GM12878 (cell line): ENCODE measurements around the gene ZBTB38. TPM values are rescaled to one million over a fixed set of nuclear protein-coding genes. Genes with fewer than 3 reads are reported as not detected.
A peak's percentile ranks its signal among the peaks of the same experiment; 100 is the strongest.

Experiments
- ATAC-seq: fragments of 200-7000 bp; cut with Tn5 transposase; 3 replicates; pipeline ENCODE4 v1.9.1; 2020; ENCODE audit warnings: mild to moderate bottlenecking, moderate library complexity
- BruUV-seq: library from RNA; stranded (reverse); fragments of 400-500 nt; replicated peaks from 2 replicates; lab custom pipeline; 2021; lab: Mats Ljungman, UMichigan
- CTCF ChIA-PET: fragments of 300-600 bp; sonication (Branson Sonifier 250); formaldehyde crosslinking; extraction: SDS; loops from one replicate; lab custom pipeline; 2021; ENCODE audit warnings: inconsistent platforms; lab: Yijun Ruan, JAX
- POLR2A ChIA-PET: fragments of 350-600 bp; formaldehyde crosslinking; extraction: SDS; loops from one replicate; lab custom pipeline; 2021; ENCODE audit warnings: inconsistent platforms; lab: Charles Lee
- RAD21 ChIA-PET: fragments of 300-600 bp; sonication (Branson Sonifier 250); formaldehyde crosslinking; loops from one replicate; lab custom pipeline; 2023; ENCODE audit warnings: antibody characterized with exemption; ENCODE audit not compliant: unreplicated experiment; lab: Charles Lee
- SMC1A ChIA-PET: fragments of 300-600 bp; sonication (Branson Sonifier 250); formaldehyde crosslinking; loops from one replicate; lab custom pipeline; 2023; ENCODE audit not compliant: unreplicated experiment, uncharacterized antibody; lab: Charles Lee
- DNase-seq: peaks from one replicate; pipeline ENCODE4 v3.0.0-alpha.2; 2011; ENCODE audit warnings: low read depth, low spot score
- FAIRE-seq: peaks from 3 replicates; lab custom pipeline; 2011; peaks lifted over from hg19 to GRCh38; lab: Jason Lieb, UNC
- H2AFZ ChIP-seq: 2 replicates; pipeline ENCODE4 v1.6.0; 2011; ENCODE audit warnings: low read depth, low read length, control low read depth; ENCODE audit not compliant: control insufficient read depth
- H3K27ac ChIP-seq: 2 replicates; pipeline ENCODE4 v1.5.1; 2011; ENCODE audit warnings: control low read depth; ENCODE audit not compliant: control insufficient read depth, insufficient read depth
- H3K27me3 ChIP-seq, 2 experiments: replicated peaks in 1 of 2; 2 replicates each; pipeline versions ENCODE4 v1.6.0 to v1.6.1; 2011; ENCODE audit warnings: low read length in 1 of 2; ENCODE audit not compliant: control insufficient read depth in 2 of 2, insufficient read depth in 2 of 2
- H3K36me3 ChIP-seq, 2 experiments: 2 replicates each; pipeline ENCODE4 v1.5.1; 2011; ENCODE audit warnings: low read length in 1 of 2; ENCODE audit not compliant: control insufficient read depth in 2 of 2, insufficient read depth in 2 of 2
- H3K4me1 ChIP-seq: 2 replicates; pipeline ENCODE4 v1.6.1; 2011; ENCODE audit warnings: mild to moderate bottlenecking, low read length, moderate library complexity, mixed read lengths; ENCODE audit not compliant: control insufficient read depth, insufficient read depth
- H3K4me2 ChIP-seq: 2 replicates; pipeline ENCODE4 v1.6.0; 2011; ENCODE audit warnings: control low read depth; ENCODE audit not compliant: control insufficient read depth, insufficient read depth
- H3K4me3 ChIP-seq: fragments of 200-600 bp; sonication (generic); 2 replicates; pipeline ENCODE4 v1.5.1; 2016
- H3K79me2 ChIP-seq: 2 replicates; pipeline ENCODE4 v1.6.0; 2011; ENCODE audit warnings: low read length; ENCODE audit not compliant: control insufficient read depth, insufficient read depth
- H3K9ac ChIP-seq: 2 replicates; pipeline ENCODE4 v1.8.0; 2011; ENCODE audit warnings: low read length, control low read depth, mixed read lengths; ENCODE audit not compliant: control insufficient read depth, insufficient read depth
- H3K9me3 ChIP-seq: replicated peaks from 3 replicates; pipeline ENCODE4 v1.5.1; 2011; ENCODE audit warnings: mild to moderate bottlenecking, low read length; ENCODE audit not compliant: control insufficient read depth, insufficient read depth
- H4K20me1 ChIP-seq: 2 replicates; pipeline ENCODE4 v1.6.0; 2011; ENCODE audit not compliant: control insufficient read depth, insufficient read depth
- CBX3 ChIP-seq: fragments of 200-600 bp; sonication (generic); IDR thresholded peaks from 2 replicates; pipeline ENCODE4 v1.6.1; 2016; ENCODE audit warnings: low read depth, borderline replicate concordance
- FOS ChIP-seq: IDR thresholded peaks from 3 replicates; pipeline ENCODE4 v1.6.1; 2011; ENCODE audit warnings: borderline replicate concordance; ENCODE audit not compliant: insufficient read length; ENCODE audit errors: extremely low read depth
- HSF1 ChIP-seq: fragments of 150-350 bp; IDR thresholded peaks from 2 replicates; pipeline ENCODE4 v1.6.1; 2014; ENCODE audit warnings: mild to moderate bottlenecking, low read depth, low read length
- JUND ChIP-seq: IDR thresholded peaks from 2 replicates; pipeline ENCODE4 v1.6.1; 2012; ENCODE audit warnings: low read depth, mild to moderate bottlenecking, low read length, improper control_type of control experiment, moderate library complexity
- PKNOX1 ChIP-seq: fragments of 450-650 bp; IDR thresholded peaks from 2 replicates; pipeline ENCODE4 v1.6.1; 2016; ENCODE audit warnings: mild to moderate bottlenecking
- RAD21 ChIP-seq: IDR thresholded peaks from 2 replicates; pipeline ENCODE4 v1.6.1; 2011; ENCODE audit warnings: mild to moderate bottlenecking, low read depth, low read length, moderate library complexity; ENCODE audit not compliant: insufficient read depth
- RAD51 ChIP-seq: fragments of 450-650 bp; IDR thresholded peaks from 2 replicates; pipeline ENCODE4 v1.6.1; 2016; ENCODE audit warnings: moderate library complexity, mild to moderate bottlenecking, inconsistent platforms
- TBL1XR1 ChIP-seq: IDR thresholded peaks from 2 replicates; pipeline ENCODE4 v1.6.1; 2012; ENCODE audit warnings: low read depth, low read length, improper control_type of control experiment
- WGBS: methylation state at CpG from one replicate; pipeline ENCODE4 v1.1.6; 2016; ENCODE audit warnings: low lambda C conversion rate; ENCODE audit not compliant: insufficient replicate concordance, insufficient coverage; ENCODE audit errors: missing lambda C conversion rate; 5-methylcytosine and 5-hydroxymethylcytosine counted together
- in situ Hi-C: fragments of 300-500 bp; cut with MboI; formaldehyde crosslinking; loops from 9 replicates; pipeline ENCODE4 v1.14.3; 2018; ENCODE audit warnings: mixed read lengths
- intact Hi-C: fragments of 100-400 bp; cut with micrococcal nuclease; formaldehyde crosslinking; loops from one replicate; pipeline ENCODE4 v1.14.2; 2022; ENCODE audit not compliant: unreplicated experiment
- polyA plus RNA-seq, 11 experiments: library from polyadenylated mRNA; depleted of rRNA in 4 of 11; unstranded in 6 of 11; stranded (reverse) in 5 of 11; fragments of >200 nt; fragmentation: Nextera tagmentation in 4 of 11; fragmentation: Illumina TruSeq in 1 of 11; extraction: Ambion mirVana in 4 of 11; extraction: Trizol in 1 of 11; gene quantifications; 1 replicate in 1 of 11; 2 replicates in 10 of 11; pipeline versions ENCODE4 v1.2.1 to v1.2.3, GENCODE V29; 2011 to 2016; ENCODE audit warnings: inconsistent platforms in 2 of 11, missing spikeins in 2 of 11, low read depth in 1 of 11
- total RNA-seq, 4 experiments: library from RNA; depleted of rRNA in 3 of 4; stranded (reverse); fragments of >200 nt in 3 of 4; fragmentation: Illumina TruSeq in 1 of 4; extraction: Trizol in 1 of 4; gene quantifications; 2 replicates each; pipeline versions ENCODE4 v1.2.1 to v1.2.3, GENCODE V29; 2013 to 2021

Gene ZBTB38
- total and polyA plus RNA-seq, 10 of the 15 experiments (the other 5 are each of a cell fraction or from before 2014, with no cell fraction given), result 34.2 to 115 (median 88.6) TPM

GRCh38 chr3:141407047-141407446, 38.7 kb downstream of the ZBTB38 start:
- Histone ChIP-seq H3K36me3 (peaks cover 1 to 34% of the 10 kb centered on the region in 2 experiments; a peak in 3 of 4 replicates), H3K27ac (no peak overlapping the region), H3K9me3 (no peaks in the 10 kb centered on the region), H3K4me1 (peaks cover 51% of the 10 kb centered on the region), H3K4me2 (peak overlapping the region; percentile 76; the same call in 1 of the 2 replicates), H4K20me1 (no peaks in the 10 kb centered on the region), H3K79me2 (peaks cover 89% of the 10 kb centered on the region), H3K27me3 (no peaks in the 10 kb centered on the region), H3K9ac (no peak overlapping the region), H2AFZ (no peak overlapping the region), H3K4me3 (no peak overlapping the region)
- no TSS peak for BruUV-seq
- in situ Hi-C loops (no loop called here), intact Hi-C loops (loop anchor here (2.0 kb wide), 1 partner anchor 36 kb away; no protein-coding TSS in a partner anchor)
- no peak for TF ChIP-seq TBL1XR1
- ATAC-seq (no peak), FAIRE-seq (no peak), DNase-seq (no peak)
- ChIA-PET POLR2A (interaction anchor here (1.0 to 14.2 kb wide), 2 partner anchors 23 to 44 kb away, joined by 3 to 453 read pairs; no protein-coding TSS in a partner anchor), RAD21 (interaction anchor here (1.2 to 14.3 kb wide), 5 partner anchors 22 to 62 kb away, joined by 4 to 387 read pairs (median 31); no protein-coding TSS in a partner anchor), SMC1A (interaction anchor here (1.7 to 18.5 kb wide), 8 partner anchors 10 to 70 kb away, joined by 5 to 573 read pairs (median 21); partner anchors contain the start of gene ZBTB38), CTCF (interaction anchor here (1.5 to 11.4 kb wide), 6 partner anchors 13 to 91 kb away, joined by 3 to 107 read pairs (median 38); no protein-coding TSS in a partner anchor)
- WGBS, result 91% methylated on average over 4 of the region's 4 CpGs

GRCh38 chr3:141407825-141408224, 39.5 kb downstream of the ZBTB38 start:
- Histone ChIP-seq H3K4me1 (peaks cover 57% of the 10 kb centered on the region), H3K79me2 (peaks cover 89% of the 10 kb centered on the region)
- RAD21 ChIA-PET, result interaction anchor here (0.8 to 14.3 kb wide), 6 partner anchors 23 to 96 kb away, joined by 3 to 387 read pairs (median 31); no protein-coding TSS in a partner anchor

More at GRCh38 chr3:141407825-141408224, 39.5 kb downstream of the ZBTB38 start:
- no peak overlapping the region; the same call in 1 of the 2 replicates for H3K27ac ChIP-seq
- CTCF ChIA-PET, result interaction anchor here (0.6 to 11.4 kb wide), 6 partner anchors 16 to 99 kb away, joined by 3 to 107 read pairs (median 4); no protein-coding TSS in a partner anchor
- no peak for DNase-seq
- no TSS peak for BruUV-seq
- FAIRE-seq, result no peak
- SMC1A ChIA-PET, result interaction anchor here (0.7 to 18.5 kb wide), 9 partner anchors 10 to 94 kb away, joined by 3 to 573 read pairs (median 13); partner anchors contain the start of gene ZBTB38
- no peak for ATAC-seq
- no peaks in the 10 kb centered on the region for H3K9me3 ChIP-seq
- TF ChIP-seq FOS (no peak), RAD21 (no peak), PKNOX1 (no peak), HSF1 (no peak), JUND (no peak), CBX3 (no peak), RAD51 (no peak)
- intact Hi-C loops, result loop anchor here (2.0 kb wide), 1 partner anchor 37 kb away; no protein-coding TSS in a partner anchor
- H3K4me2 ChIP-seq, result peak overlapping the region; percentile 35; the same call in 1 of the 2 replicates
- no peak overlapping the region for H3K4me3 ChIP-seq
- H3K36me3 ChIP-seq, result peaks cover 3 to 37% of the 10 kb centered on the region in 2 experiments
- POLR2A ChIA-PET, result interaction anchor here (0.9 to 14.2 kb wide), 3 partner anchors 7 to 24 kb away, joined by 3 to 453 read pairs (median 3); no protein-coding TSS in a partner anchor
- H3K27me3 ChIP-seq, result no peaks in the 10 kb centered on the region
- 100% methylated on average over 2 of the region's 2 CpGs for WGBS
- H3K9ac ChIP-seq, result no peak overlapping the region
- in situ Hi-C loops, result no loop called here
- no peak overlapping the region for H2AFZ ChIP-seq
- H4K20me1 ChIP-seq, result no peaks in the 10 kb centered on the region
